ENCODE results near the gene ADRA2C. TPM values are rescaled to one million over a fixed set of nuclear protein-coding genes. Genes with fewer than 3 reads are reported as not detected.

Gene ADRA2C
- polyA plus RNA-seq, 1 donor, result 0.90 TPM

- Histone ChIP-seq H3K36me3 (ENCODE audit: control insufficient read depth, insufficient read depth, low read length) (no peaks in the 10 kb centered on the region), H3K9me3 (ENCODE audit: control insufficient read depth, low read depth, low read length) (no peaks in the 10 kb centered on the region)
Measured at GRCh38 chr4:3805026-3805425, 38.8 kb downstream of the ADRA2C start.

GRCh38 chr4:3805731-3806130 is 39.5 kb downstream of the ADRA2C start:
- Histone ChIP-seq H3K9me3 (ENCODE audit: control insufficient read depth, low read depth, low read length) (no peaks in the 10 kb centered on the region), H3K27me3 (ENCODE audit: control insufficient read depth, insufficient read depth, low read length) (peaks cover 17% of the 10 kb centered on the region)
- no CpG with 5 or more reads among the region's 11 CpGs for WGBS (ENCODE audit: insufficient coverage, low lambda C conversion rate)

More at GRCh38 chr4:3805026-3805425, 38.8 kb downstream of the ADRA2C start:
- no peak for DNase-seq
- WGBS (ENCODE audit: insufficient coverage, low lambda C conversion rate), result no CpG with 5 or more reads among the region's 8 CpGs
- Histone ChIP-seq H3K27ac (ENCODE audit: low read length) (no peak overlapping the region), H3K27me3 (ENCODE audit: control insufficient read depth, insufficient read depth, low read length) (peaks cover 17% of the 10 kb centered on the region), H3K4me3 (ENCODE audit: low read length) (no peak overlapping the region), H3K4me1 (ENCODE audit: control insufficient read depth, insufficient read depth, low read length) (no peaks in the 10 kb centered on the region)

GRCh38 chr4:3807311-3807710 is 41.1 kb downstream of the ADRA2C start:
- no peak for DNase-seq
- no peak overlapping the region for H3K27ac ChIP-seq (ENCODE audit: low read length)
- H3K27me3 ChIP-seq (ENCODE audit: control insufficient read depth, insufficient read depth, low read length), result peaks cover 17% of the 10 kb centered on the region
- no peaks in the 10 kb centered on the region for H3K9me3 ChIP-seq (ENCODE audit: control insufficient read depth, low read depth, low read length)
- no CpG with 5 or more reads among the region's 6 CpGs for WGBS (ENCODE audit: insufficient coverage, low lambda C conversion rate)
- H3K4me1 ChIP-seq (ENCODE audit: control insufficient read depth, insufficient read depth, low read length), result no peaks in the 10 kb centered on the region
- H3K36me3 ChIP-seq (ENCODE audit: control insufficient read depth, insufficient read depth, low read length), result no peaks in the 10 kb centered on the region
- H3K4me3 ChIP-seq (ENCODE audit: low read length), result no peak overlapping the region

More at GRCh38 chr4:3805731-3806130, 39.5 kb downstream of the ADRA2C start:
- no peak overlapping the region for H3K27ac ChIP-seq (ENCODE audit: low read length)
- H3K4me3 ChIP-seq (ENCODE audit: low read length), result no peak overlapping the region
- no peaks in the 10 kb centered on the region for H3K4me1 ChIP-seq (ENCODE audit: control insufficient read depth, insufficient read depth, low read length)
- H3K36me3 ChIP-seq (ENCODE audit: control insufficient read depth, insufficient read depth, low read length), result no peaks in the 10 kb centered on the region
- DNase-seq, result no peak

GRCh38 chr4:3807822-3808496 is 41.8 kb downstream of the ADRA2C start:
- Histone ChIP-seq H3K9me3 (ENCODE audit: control insufficient read depth, low read depth, low read length) (no peaks in the 10 kb centered on the region), H3K4me3 (ENCODE audit: low read length) (no peak overlapping the region), H3K36me3 (ENCODE audit: control insufficient read depth, insufficient read depth, low read length) (no peaks in the 10 kb centered on the region), H3K4me1 (ENCODE audit: control insufficient read depth, insufficient read depth, low read length) (no peaks in the 10 kb centered on the region), H3K27ac (ENCODE audit: low read length) (no peak overlapping the region), H3K27me3 (ENCODE audit: control insufficient read depth, insufficient read depth, low read length) (peaks cover 13% of the 10 kb centered on the region)
- WGBS (ENCODE audit: insufficient coverage, low lambda C conversion rate), result 29% methylated on average over 1 of the region's 14 CpGs
- no peak for DNase-seq

GRCh38 chr4:3808597-3808996 is 42.4 kb downstream of the ADRA2C start:
- Histone ChIP-seq H3K4me1 (ENCODE audit: control insufficient read depth, insufficient read depth, low read length) (no peaks in the 10 kb centered on the region), H3K4me3 (ENCODE audit: low read length) (no peak overlapping the region), H3K27ac (ENCODE audit: low read length) (no peak overlapping the region), H3K36me3 (ENCODE audit: control insufficient read depth, insufficient read depth, low read length) (no peaks in the 10 kb centered on the region), H3K9me3 (ENCODE audit: control insufficient read depth, low read depth, low read length) (no peaks in the 10 kb centered on the region), H3K27me3 (ENCODE audit: control insufficient read depth, insufficient read depth, low read length) (peaks cover 13% of the 10 kb centered on the region)
- no peak for DNase-seq
- WGBS (ENCODE audit: insufficient coverage, low lambda C conversion rate), result no CpG with 5 or more reads among the region's 5 CpGs

- no peaks in the 10 kb centered on the region for H3K9me3 ChIP-seq (ENCODE audit: control insufficient read depth, low read depth, low read length)
- H3K27ac ChIP-seq (ENCODE audit: low read length), result no peak overlapping the region
- H3K36me3 ChIP-seq (ENCODE audit: control insufficient read depth, insufficient read depth, low read length), result no peaks in the 10 kb centered on the region
- H3K4me1 ChIP-seq (ENCODE audit: control insufficient read depth, insufficient read depth, low read length), result no peaks in the 10 kb centered on the region
- DNase-seq, result no peak
- peaks cover 13% of the 10 kb centered on the region for H3K27me3 ChIP-seq (ENCODE audit: control insufficient read depth, insufficient read depth, low read length)
- no peak overlapping the region for H3K4me3 ChIP-seq (ENCODE audit: low read length)
- 100% methylated on average over 6 of the region's 29 CpGs for WGBS (ENCODE audit: insufficient coverage, low lambda C conversion rate)
Measured at GRCh38 chr4:3809028-3809427, 42.8 kb downstream of the ADRA2C start.

GRCh38 chr4:3809451-3810110 is 43.4 kb downstream of the ADRA2C start:
- H3K4me3 ChIP-seq (ENCODE audit: low read length), result no peak overlapping the region
- no peaks in the 10 kb centered on the region for H3K4me1 ChIP-seq (ENCODE audit: control insufficient read depth, insufficient read depth, low read length)
- no peaks in the 10 kb centered on the region for H3K36me3 ChIP-seq (ENCODE audit: control insufficient read depth, insufficient read depth, low read length)
- no peak overlapping the region for H3K27ac ChIP-seq (ENCODE audit: low read length)
- no peak for DNase-seq
- H3K27me3 ChIP-seq (ENCODE audit: control insufficient read depth, insufficient read depth, low read length), result peaks cover 10% of the 10 kb centered on the region
- no CpG with 5 or more reads among the region's 18 CpGs for WGBS (ENCODE audit: insufficient coverage, low lambda C conversion rate)
- no peaks in the 10 kb centered on the region for H3K9me3 ChIP-seq (ENCODE audit: control insufficient read depth, low read depth, low read length)

GRCh38 chr4:3810111-3810680 is 44.0 kb downstream of the ADRA2C start:
- no peaks in the 10 kb centered on the region for H3K36me3 ChIP-seq (ENCODE audit: control insufficient read depth, insufficient read depth, low read length)
- peaks cover 10% of the 10 kb centered on the region for H3K27me3 ChIP-seq (ENCODE audit: control insufficient read depth, insufficient read depth, low read length)
- no peaks in the 10 kb centered on the region for H3K9me3 ChIP-seq (ENCODE audit: control insufficient read depth, low read depth, low read length)
- no peak overlapping the region for H3K4me3 ChIP-seq (ENCODE audit: low read length)
- no CpG with 5 or more reads among the region's 15 CpGs for WGBS (ENCODE audit: insufficient coverage, low lambda C conversion rate)
- DNase-seq, result no peak
- H3K4me1 ChIP-seq (ENCODE audit: control insufficient read depth, insufficient read depth, low read length), result no peaks in the 10 kb centered on the region
- no peak overlapping the region for H3K27ac ChIP-seq (ENCODE audit: low read length)

GRCh38 chr4:3810796-3811485 is 44.8 kb downstream of the ADRA2C start:
- Histone ChIP-seq H3K4me3 (ENCODE audit: low read length) (no peak overlapping the region), H3K9me3 (ENCODE audit: control insufficient read depth, low read depth, low read length) (no peaks in the 10 kb centered on the region), H3K27me3 (ENCODE audit: control insufficient read depth, insufficient read depth, low read length) (peaks cover 10% of the 10 kb centered on the region), H3K27ac (ENCODE audit: low read length) (no peak overlapping the region), H3K36me3 (ENCODE audit: control insufficient read depth, insufficient read depth, low read length) (no peaks in the 10 kb centered on the region), H3K4me1 (ENCODE audit: control insufficient read depth, insufficient read depth, low read length) (no peaks in the 10 kb centered on the region)
- no CpG with 5 or more reads among the region's 20 CpGs for WGBS (ENCODE audit: insufficient coverage, low lambda C conversion rate)
- no peak for DNase-seq

GRCh38 chr4:3811621-3812020 is 45.4 kb downstream of the ADRA2C start:
- Histone ChIP-seq H3K27me3 (ENCODE audit: control insufficient read depth, insufficient read depth, low read length) (peaks cover 10% of the 10 kb centered on the region), H3K4me1 (ENCODE audit: control insufficient read depth, insufficient read depth, low read length) (no peaks in the 10 kb centered on the region), H3K36me3 (ENCODE audit: control insufficient read depth, insufficient read depth, low read length) (no peaks in the 10 kb centered on the region), H3K4me3 (ENCODE audit: low read length) (no peak overlapping the region), H3K27ac (ENCODE audit: low read length) (no peak overlapping the region), H3K9me3 (ENCODE audit: control insufficient read depth, low read depth, low read length) (no peaks in the 10 kb centered on the region)
- DNase-seq, result no peak
- WGBS (ENCODE audit: insufficient coverage, low lambda C conversion rate), result no CpG with 5 or more reads among the region's 6 CpGs
